Calu3 (cell line): ENCODE measurements around the gene OTUD7B. TPM values are rescaled to one million over a fixed set of nuclear protein-coding genes. Genes with fewer than 3 reads are reported as not detected.
A peak's percentile ranks its signal among the peaks of the same experiment; 100 is the strongest.
"Not testable (repeated sequence)": the region's sequence is repeated elsewhere in the genome, so short reads cannot be mapped to it uniquely, and the experiment has no call there.

ENCODE experiments used
- Bru-seq: library from RNA; stranded (reverse); fragments of 400-500 nt; gene quantifications from one replicate; lab custom pipeline; 2021; lab: Mats Ljungman, UMichigan
- BruChase-seq, 2 experiments: library from RNA; stranded (reverse); fragments of 400-500 nt; gene quantifications; one replicate each; lab custom pipeline; 2021; lab: Mats Ljungman, UMichigan
- BruUV-seq: library from RNA; stranded (reverse); fragments of 400-500 nt; replicated peaks from 2 replicates; lab custom pipeline; 2021; lab: Mats Ljungman, UMichigan
- CTCF ChIA-PET: fragments of 300-600 bp; sonication (Branson Sonifier 250); formaldehyde crosslinking; loops from one replicate; lab custom pipeline; 2022; ENCODE audit warnings: antibody characterized with exemption; lab: Charles Lee
- DNase-seq: peaks from one replicate; pipeline ENCODE4 v3.0.0; 2022
- H3K27ac Mint-ChIP-seq: one replicate; pipeline ENCODE4 v1.8.0; 2022; ENCODE audit warnings: mixed read lengths; ENCODE audit not compliant: unreplicated experiment
- H3K27me3 Mint-ChIP-seq: one replicate; pipeline ENCODE4 v1.8.0; 2022; ENCODE audit warnings: mixed read lengths; ENCODE audit not compliant: unreplicated experiment
- H3K36me3 Mint-ChIP-seq: one replicate; pipeline ENCODE4 v1.8.0; 2022; ENCODE audit warnings: mild to moderate bottlenecking, moderate library complexity, mixed read lengths; ENCODE audit not compliant: insufficient read depth, unreplicated experiment
- H3K4me1 Mint-ChIP-seq: one replicate; pipeline ENCODE4 v1.8.0; 2022; ENCODE audit warnings: mild to moderate bottlenecking, low read depth, mixed read lengths; ENCODE audit not compliant: unreplicated experiment
- H3K4me3 Mint-ChIP-seq: one replicate; pipeline ENCODE4 v1.8.0; 2022; ENCODE audit warnings: mild to moderate bottlenecking, low read depth, moderate library complexity, mixed read lengths; ENCODE audit not compliant: unreplicated experiment
- H3K9me3 Mint-ChIP-seq: one replicate; pipeline ENCODE4 v1.8.0; 2022; ENCODE audit warnings: low read depth, mixed read lengths; ENCODE audit not compliant: unreplicated experiment
- CTCF ChIP-seq: fragments of 200-600 bp; IDR thresholded peaks from one replicate; pipeline ENCODE4 v1.8.0; 2022; ENCODE audit warnings: antibody characterized with exemption; ENCODE audit not compliant: unreplicated experiment
- intact Hi-C: fragments of 100-400 bp; cut with micrococcal nuclease; formaldehyde crosslinking; loops from one replicate; pipeline ENCODE4 v1.10.0; 2022; ENCODE audit not compliant: unreplicated experiment
- long read RNA-seq: library from polyadenylated mRNA; stranded (forward); transcript quantifications from one replicate; pipeline ENCODE4 v2.0.0, GENCODE V29; 2022
- total RNA-seq: library from RNA; stranded (reverse); gene quantifications from 2 replicates; pipeline ENCODE4 v1.2.3, GENCODE V29; 2022

Gene OTUD7B
- total RNA-seq (34.9 and 36.6 TPM in 2 replicates), Bru-seq, nascent RNA (percentile 82 among the genes with signal in this experiment), BruChase-seq, experiment 1, labeled RNA remaining after a 6-hour chase (percentile 89 among the genes with signal in this experiment), BruChase-seq, experiment 2, labeled RNA remaining after a 2-hour chase (percentile 88 among the genes with signal in this experiment)
- long read RNA-seq, partial matches to known transcripts: 0 of 12 reads
- long read RNA-seq, other reads (novel, unspliced or antisense): 12 of 12 reads

- H3K36me3 Mint-ChIP-seq: peaks cover 40% of the 10 kb centered on the region
- TF ChIP-seq CTCF: peak; percentile 17
- H3K4me3 Mint-ChIP-seq: peak within 1 kb of the TSS; percentile 88
- H3K9me3 Mint-ChIP-seq: no peaks in the 10 kb centered on the region
- H3K27ac Mint-ChIP-seq: peak within 1 kb of the TSS; percentile 89
- no TSS peak for BruUV-seq
- CTCF ChIA-PET: interaction anchor here (0.6 to 3.1 kb wide), 7 partner anchors 11 to 676 kb away, joined by 3 to 7 read pairs (median 3); partner anchors contain the start of gene VPS45
- intact Hi-C loops: no loop called here
- no peaks in the 10 kb centered on the region for H3K27me3 Mint-ChIP-seq
- peak; percentile 94 for DNase-seq
- H3K4me1 Mint-ChIP-seq: peaks cover 30% of the 10 kb centered on the region
These were observed at the start of gene OTUD7B for GRCh38 chr1:150010393-150011115. Gene OTUD7B, minus strand, starts transcription at chr1:150010726. Its CDS starts 33,216 bp downstream, at chr1:149977510.

GRCh38 chr1:150060260-150060659 is 49.7 kb upstream of the OTUD7B start:
- CTCF ChIA-PET: interaction anchor here (0.6 kb wide), 3 partner anchors 10 to 265 kb away, joined by 3 to 8 read pairs (median 3); no protein-coding TSS in a partner anchor
- Mint-ChIP-seq H3K9me3 (no peaks in the 10 kb centered on the region), H3K36me3 (peaks cover 4% of the 10 kb centered on the region), H3K4me3 (no peak overlapping the region), H3K4me1 (peaks cover 16% of the 10 kb centered on the region), H3K27ac (no peak overlapping the region), H3K27me3 (no peaks in the 10 kb centered on the region)
- BruUV-seq: no TSS peak
- intact Hi-C loops: no loop called here
- no peak for TF ChIP-seq CTCF
- DNase-seq: no peak

GRCh38 chr1:150056407-150056806 is 45.9 kb upstream of the OTUD7B start:
- CTCF ChIA-PET: no interaction called here
- Mint-ChIP-seq H3K9me3 (no peaks in the 10 kb centered on the region), H3K4me3 (no peak overlapping the region), H3K4me1 (peaks cover 1% of the 10 kb centered on the region), H3K27ac (no peak overlapping the region), H3K27me3 (no peaks in the 10 kb centered on the region), H3K36me3 (peaks cover 4% of the 10 kb centered on the region)
- TF ChIP-seq CTCF: no peak
- no TSS peak for BruUV-seq
- intact Hi-C loops: no loop called here
- DNase-seq: no peak

- H3K27ac Mint-ChIP-seq, DNase-seq, intact Hi-C loops, CTCF ChIA-PET, H3K36me3 Mint-ChIP-seq, H3K9me3 Mint-ChIP-seq, H3K27me3 Mint-ChIP-seq, BruUV-seq, H3K4me3 Mint-ChIP-seq, H3K4me1 Mint-ChIP-seq: not testable (repeated sequence)
These were observed 45.0 kb upstream of the OTUD7B start for GRCh38 chr1:150055507-150055906.
